HUES6 (cell line): Measurements from ENCODE around the gene TEX22.

Source experiments
- H3K27ac ChIP-seq: 2 replicates; pipeline ENCODE4 v1.7.0; 2013; ENCODE audit warnings: low read depth, mild to moderate bottlenecking, low read length, inconsistent platforms
- H3K27me3 ChIP-seq: 2 replicates; pipeline ENCODE4 v1.6.1; 2013; ENCODE audit warnings: low read length; ENCODE audit not compliant: control insufficient read depth, insufficient read depth
- H3K36me3 ChIP-seq: 2 replicates; pipeline ENCODE4 v1.6.1; 2013; ENCODE audit warnings: low read length; ENCODE audit not compliant: control insufficient read depth, insufficient read depth
- H3K4me1 ChIP-seq: 2 replicates; pipeline ENCODE4 v1.6.1; 2013; ENCODE audit warnings: low read length; ENCODE audit not compliant: control insufficient read depth, insufficient read depth
- H3K4me3 ChIP-seq: 2 replicates; pipeline ENCODE4 v1.5.1; 2013; ENCODE audit warnings: low read depth, low read length
- H3K9ac ChIP-seq: one replicate; pipeline ENCODE4 v1.6.1; 2013; ENCODE audit warnings: mild to moderate bottlenecking, low read length
- H3K9me3 ChIP-seq: 2 replicates; pipeline ENCODE4 v1.6.1; 2013; ENCODE audit warnings: low read depth, low read length; ENCODE audit not compliant: control insufficient read depth, insufficient read depth

The TEX22 gene, protein sequence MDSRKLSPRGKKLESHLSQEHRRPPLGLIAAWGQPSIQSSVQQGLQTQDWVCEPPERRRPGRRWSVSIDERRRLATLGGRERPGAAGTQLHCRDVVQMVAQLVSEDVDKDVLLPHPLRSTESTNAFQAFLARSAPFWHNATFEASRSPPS

DNA sequence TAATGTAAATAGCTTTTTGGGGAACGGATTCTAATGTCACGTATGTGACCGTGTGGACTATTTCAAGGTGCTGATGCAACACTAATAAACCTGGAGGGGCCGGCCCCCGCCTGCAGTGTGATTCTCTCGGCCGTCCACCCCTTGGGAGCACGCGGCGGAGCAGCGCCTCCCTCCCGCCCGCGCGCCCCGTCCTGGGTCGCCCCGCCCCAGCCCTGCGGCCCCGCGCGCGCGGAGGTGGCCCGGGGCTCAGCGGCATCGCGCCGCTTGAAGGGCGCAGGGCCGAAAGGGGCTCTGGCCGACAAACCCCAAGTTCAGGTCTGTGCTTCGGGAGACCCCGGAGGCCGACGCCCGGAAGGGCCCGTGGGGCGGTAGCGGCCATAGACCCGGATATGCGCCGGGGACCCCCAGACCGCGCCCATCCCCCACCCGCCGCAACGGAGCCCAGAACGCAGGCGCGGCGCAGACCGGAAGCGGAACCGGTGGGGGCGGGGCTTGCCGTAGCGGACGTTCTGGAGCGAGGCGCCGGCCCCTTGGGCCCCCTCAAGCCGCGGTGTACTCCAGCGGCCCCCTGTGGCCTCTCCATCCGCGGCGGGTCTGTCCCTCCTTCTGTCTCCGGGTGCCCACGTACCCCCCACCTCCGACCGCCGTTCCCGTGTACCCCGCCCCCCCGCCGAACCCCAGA is at the start of gene TEX22:
Gene TEX22, plus strand, starts transcription at position 495 of the 682 bp plus-strand sequence. CDS start 803 bp downstream, outside the sequence.
- peaks cover 38% of the 10 kb centered on the region for H3K9me3 ChIP-seq
- H3K4me3 ChIP-seq = peak within 1 kb of the TSS; percentile 61
- H3K9ac ChIP-seq = peak within 1 kb of the TSS; percentile 85
- H3K36me3 ChIP-seq = peaks cover 31% of the 10 kb centered on the region
- H3K4me1 ChIP-seq = peaks cover 2% of the 10 kb centered on the region; the same call in 1 of the 2 replicates
- H3K27me3 ChIP-seq = no peaks in the 10 kb centered on the region
- peak within 1 kb of the TSS; percentile 88; the same call in 1 of the 2 replicates for H3K27ac ChIP-seq

DNA sequence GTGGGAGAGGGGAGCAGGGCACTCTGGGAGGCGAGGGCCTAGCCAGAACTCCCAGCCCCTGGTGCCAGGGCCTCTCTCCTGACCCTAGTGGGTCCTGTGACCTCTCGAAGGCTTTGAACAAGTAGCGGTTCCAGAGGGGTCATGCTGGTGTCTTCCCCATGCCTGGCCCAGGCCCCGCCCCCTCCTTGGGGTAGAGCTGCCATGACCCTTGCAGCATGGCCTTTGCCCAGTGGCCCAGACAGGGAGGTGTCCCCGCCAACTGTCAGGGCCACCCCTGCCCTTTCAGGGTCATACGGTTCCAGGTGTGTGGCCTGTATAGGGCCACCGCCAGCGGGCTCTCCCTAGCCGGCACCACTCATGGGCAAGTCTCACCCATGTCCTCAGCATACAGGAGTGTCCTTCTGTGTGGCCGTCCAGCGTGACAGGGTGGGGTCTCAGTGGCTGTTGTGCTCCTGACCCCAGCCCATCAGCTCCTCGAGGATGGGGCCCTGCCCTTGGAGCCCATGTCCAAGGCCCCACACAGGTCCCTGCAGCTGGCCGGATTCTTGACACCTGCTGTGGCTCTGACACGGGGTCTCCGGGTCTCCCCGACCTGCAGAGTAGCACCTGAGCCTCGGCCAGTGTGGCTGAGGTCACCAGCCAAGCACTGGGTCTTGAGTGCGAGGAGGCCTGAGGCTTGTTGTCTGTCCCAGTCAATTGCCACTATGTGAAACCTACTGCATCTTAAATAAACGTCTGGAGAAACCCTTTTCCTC is 49.2 kb upstream of the TEX22 start:
- Histone ChIP-seq H3K27ac (no peak overlapping the region), H3K9me3 (peaks cover 7% of the 10 kb centered on the region; the same call in 1 of the 2 replicates), H3K9ac (no peak overlapping the region), H3K27me3 (no peaks in the 10 kb centered on the region), H3K36me3 (no peaks in the 10 kb centered on the region), H3K4me3 (no peak overlapping the region), H3K4me1 (peaks cover 4% of the 10 kb centered on the region; the same call in 1 of the 2 replicates)

GRCh38 chr14:105349992-105350391 is 48.3 kb upstream of the TEX22 start:
- H3K27me3 ChIP-seq = no peaks in the 10 kb centered on the region
- H3K9me3 ChIP-seq = peaks cover 3% of the 10 kb centered on the region; the same call in 1 of the 2 replicates
- H3K36me3 ChIP-seq = peaks cover 3% of the 10 kb centered on the region; the same call in 1 of the 2 replicates
- peaks cover 4% of the 10 kb centered on the region; the same call in 1 of the 2 replicates for H3K4me1 ChIP-seq
- H3K9ac ChIP-seq = no peak overlapping the region
- no peak overlapping the region for H3K27ac ChIP-seq
- H3K4me3 ChIP-seq = no peak overlapping the region

GRCh38 chr14:105350450-105351244 is 47.7 kb upstream of the TEX22 start:
- H3K4me3 ChIP-seq = no peak overlapping the region
- no peaks in the 10 kb centered on the region for H3K27me3 ChIP-seq
- H3K9me3 ChIP-seq = no peaks in the 10 kb centered on the region
- H3K4me1 ChIP-seq = peaks cover 4% of the 10 kb centered on the region; the same call in 1 of the 2 replicates
- H3K36me3 ChIP-seq = peaks cover 7% of the 10 kb centered on the region; the same call in 1 of the 2 replicates
- no peak overlapping the region for H3K27ac ChIP-seq
- no peak overlapping the region for H3K9ac ChIP-seq

DNA sequence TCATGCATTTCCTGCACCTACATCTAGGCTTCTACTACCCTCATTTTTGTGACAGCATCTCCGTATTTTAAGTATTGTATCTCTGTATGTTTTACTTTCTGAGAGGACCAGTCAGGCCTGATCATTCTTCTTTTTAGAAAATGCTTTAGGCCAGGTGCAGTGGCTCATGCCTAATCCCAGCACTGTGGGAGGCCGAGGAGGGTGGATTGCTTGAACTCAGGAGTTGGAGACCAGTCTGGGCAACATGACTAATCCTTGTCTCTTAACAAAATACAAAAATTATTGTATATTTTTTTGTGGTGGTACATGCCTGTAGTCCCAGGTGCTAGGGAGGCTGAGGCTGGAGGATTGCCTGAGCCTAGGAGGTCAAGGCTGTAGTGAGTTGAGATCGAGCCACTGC is 46.9 kb upstream of the TEX22 start:
- H3K27me3 ChIP-seq = no peaks in the 10 kb centered on the region
- H3K9ac ChIP-seq = no peak overlapping the region
- H3K4me1 ChIP-seq = peaks cover 4% of the 10 kb centered on the region; the same call in 1 of the 2 replicates
- H3K36me3 ChIP-seq = peaks cover 7% of the 10 kb centered on the region; the same call in 1 of the 2 replicates
- H3K9me3 ChIP-seq = no peaks in the 10 kb centered on the region
- H3K4me3 ChIP-seq = no peak overlapping the region
- no peak overlapping the region for H3K27ac ChIP-seq

DNA sequence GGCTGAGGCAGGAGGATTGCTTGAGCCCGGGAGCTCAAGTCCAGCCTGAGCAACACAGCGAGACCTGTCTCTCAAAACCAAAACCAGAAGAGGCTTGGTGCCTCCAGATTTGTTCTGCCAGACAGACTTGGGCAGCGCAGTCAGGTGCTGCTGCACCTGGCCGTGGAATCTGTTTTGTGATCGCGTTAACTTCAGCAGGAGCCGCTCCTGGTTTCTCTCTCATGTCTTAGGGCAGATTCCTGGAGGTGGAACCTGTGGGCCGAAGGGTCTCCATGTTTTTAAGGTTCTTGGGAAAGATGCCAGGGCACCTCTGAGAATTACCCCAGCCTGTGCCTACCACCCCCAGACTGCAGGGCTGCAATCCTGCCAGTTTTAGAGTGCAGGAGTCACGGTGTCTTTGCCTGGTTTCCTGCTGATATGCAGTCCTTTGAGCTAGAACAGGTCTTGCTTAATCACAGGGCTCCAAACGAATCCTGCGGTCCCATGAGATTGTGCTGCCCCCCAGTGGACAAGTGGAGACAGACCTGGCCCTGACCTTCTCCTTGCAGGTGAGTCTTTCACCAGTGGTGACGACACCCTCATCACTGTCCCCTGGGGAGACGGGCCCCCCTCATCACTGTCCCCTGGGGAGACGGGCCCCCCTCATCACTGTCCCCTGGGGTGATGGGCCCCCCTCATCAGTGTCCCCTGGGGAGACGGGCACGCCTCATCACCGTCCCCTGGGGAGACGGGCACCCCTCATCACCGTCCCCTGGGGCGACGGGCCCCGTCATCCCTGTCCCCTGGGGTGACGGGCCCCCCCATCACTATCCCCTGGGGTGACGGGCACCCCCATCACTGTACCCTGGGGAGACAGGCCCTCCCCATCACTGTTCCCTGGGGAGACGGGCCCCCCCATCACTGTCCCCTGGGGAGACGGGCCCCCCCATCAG is 46.2 kb upstream of the TEX22 start:
- Histone ChIP-seq H3K9ac (no peak overlapping the region), H3K36me3 (peaks cover 7% of the 10 kb centered on the region; the same call in 1 of the 2 replicates), H3K4me1 (peaks cover 9% of the 10 kb centered on the region; the same call in 1 of the 2 replicates), H3K27me3 (no peaks in the 10 kb centered on the region), H3K27ac (no peak overlapping the region), H3K4me3 (no peak overlapping the region), H3K9me3 (no peaks in the 10 kb centered on the region)

- H3K9ac ChIP-seq = no peak overlapping the region
- no peak overlapping the region for H3K27ac ChIP-seq
- no peaks in the 10 kb centered on the region for H3K27me3 ChIP-seq
- peaks cover 7% of the 10 kb centered on the region; the same call in 1 of the 2 replicates for H3K36me3 ChIP-seq
- no peak overlapping the region for H3K4me3 ChIP-seq
- no peaks in the 10 kb centered on the region for H3K9me3 ChIP-seq
- peaks cover 10% of the 10 kb centered on the region; the same call in 1 of the 2 replicates for H3K4me1 ChIP-seq
These were observed 45.2 kb upstream of the TEX22 start for GRCh38 chr14:105353136-105353535.

DNA sequence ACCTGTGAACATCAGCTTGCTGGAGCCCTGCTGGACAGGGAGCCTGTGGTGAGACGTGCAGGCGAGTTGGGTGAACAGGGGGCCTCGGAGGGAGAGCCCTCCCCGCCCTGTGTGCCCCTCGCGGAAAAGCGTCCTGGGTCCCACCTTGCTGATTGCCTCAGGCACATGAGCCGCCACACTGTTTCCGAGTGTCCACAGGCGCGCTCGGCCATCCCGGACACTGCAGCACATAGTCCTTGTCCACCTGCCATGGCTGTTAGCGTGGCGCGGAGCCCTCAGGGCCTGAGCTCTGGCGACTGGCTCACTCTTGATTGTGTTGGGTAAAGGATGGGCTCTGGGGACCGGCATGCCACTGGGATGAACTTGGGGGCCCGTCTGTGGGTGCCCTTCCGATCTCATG is 43.8 kb upstream of the TEX22 start:
- Histone ChIP-seq H3K36me3 (peaks cover 11% of the 10 kb centered on the region), H3K9me3 (no peaks in the 10 kb centered on the region), H3K27me3 (no peaks in the 10 kb centered on the region), H3K4me1 (peaks cover 10% of the 10 kb centered on the region; the same call in 1 of the 2 replicates), H3K4me3 (no peak overlapping the region), H3K27ac (no peak overlapping the region), H3K9ac (no peak overlapping the region)

DNA sequence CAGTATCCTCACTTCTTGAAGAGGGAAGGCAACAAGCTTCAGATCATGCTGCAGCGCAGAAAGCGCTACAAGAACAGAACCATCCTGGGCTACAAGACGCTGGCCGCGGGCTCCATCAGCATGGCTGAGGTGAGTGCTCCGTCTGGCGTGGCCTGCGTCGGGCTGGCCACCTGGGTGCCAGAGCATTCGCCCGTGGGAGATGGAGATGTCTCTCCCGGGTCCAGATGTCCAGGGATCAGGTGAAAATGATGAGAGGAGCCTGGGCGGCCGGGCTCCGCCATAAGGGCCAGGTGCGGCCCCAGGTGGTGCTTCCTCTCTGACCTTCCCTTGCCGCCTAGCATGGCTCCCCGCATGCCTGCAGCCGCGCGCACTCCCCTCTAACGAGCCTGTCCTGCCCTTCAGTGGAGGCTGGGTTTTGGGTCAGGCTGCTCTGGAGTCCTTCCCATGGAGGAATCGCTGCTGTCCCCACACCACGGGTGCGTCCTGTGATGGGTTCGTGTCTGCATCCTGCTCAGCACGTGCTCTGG is 43.2 kb upstream of the TEX22 start:
- Histone ChIP-seq H3K9me3 (no peaks in the 10 kb centered on the region), H3K27me3 (no peaks in the 10 kb centered on the region), H3K4me1 (peaks cover 10% of the 10 kb centered on the region; the same call in 1 of the 2 replicates), H3K36me3 (peaks cover 11% of the 10 kb centered on the region), H3K9ac (no peak overlapping the region), H3K4me3 (no peak overlapping the region), H3K27ac (no peak overlapping the region)
